ENCODE data around the gene C17orf114.

The C17orf114 gene

GRCh38 chr17:4782652-4783051 is 19.5 kb downstream of the C17orf114 start:
- TF ChIP-seq TSHZ1 (tag by site-specific recombination; IDR thresholded peaks at IDR 0.05; ENCODE audit: borderline replicate concordance) (no peak), ZNF366 (tag by site-specific recombination; conservative IDR thresholded peaks at IDR 0.05) (no peak), ZNF670 (tag by site-specific recombination; IDR thresholded peaks at IDR 0.05; ENCODE audit: low read depth) (no peak), ZNF18 (tag by site-specific recombination; IDR thresholded peaks at IDR 0.05) (no peak), GLI4 (tag by site-specific recombination; IDR thresholded peaks at IDR 0.05) (no peak), ZNF645 (tag by site-specific recombination; IDR thresholded peaks at IDR 0.05) (no peak), ZNF488 (tag by site-specific recombination; IDR thresholded peaks at IDR 0.05) (no peak), ZBTB11 (tag by site-specific recombination; conservative IDR thresholded peaks at IDR 0.05; ENCODE audit: low read depth) (no peak), KLF9 (tag by site-specific recombination; IDR thresholded peaks at IDR 0.05; ENCODE audit: low read depth) (no peak), ZNF747 (tag by site-specific recombination; IDR thresholded peaks at IDR 0.05) (no peak), ZBTB44 (tag by site-specific recombination; IDR thresholded peaks at IDR 0.05) (no peak), ZIC2 (tag by site-specific recombination; IDR thresholded peaks at IDR 0.05) (no peak), KLF7 (tag by site-specific recombination; IDR thresholded peaks at IDR 0.05; ENCODE audit: borderline replicate concordance) (no peak)
- CTCF ChIA-PET, result interaction anchor here (0.6 to 1.7 kb wide), 6 partner anchors 11 to 216 kb away, joined by 3 to 5 read pairs (median 4); partner anchors contain the start of genes MED11 and TM4SF5
- POLR2A ChIA-PET, result no interaction called here

More at GRCh38 chr17:4782652-4783051, 19.5 kb downstream of the C17orf114 start:
- H3K27ac ChIP-seq (ENCODE audit: extremely low read depth, low read depth, low read length), result no peak overlapping the region
- no peaks in the 10 kb centered on the region for H3K36me3 ChIP-seq (ENCODE audit: control insufficient read depth in 2 of 2, insufficient read depth in 1 of 2, low read length in 2 of 2)
- no peak overlapping the region for H3K4me3 ChIP-seq (ENCODE audit: low read depth, low read length)
- no peaks in the 10 kb centered on the region for H3K9me3 ChIP-seq (ENCODE audit: control insufficient read depth, insufficient read depth, low read depth, low read length)
- H3K4me1 ChIP-seq (ENCODE audit: control insufficient read depth, insufficient read depth, low read length), result no peaks in the 10 kb centered on the region

Data from HEK293 (cell line).